GM12878 (cell line): ENCODE results near the gene PRR7. TPM values are rescaled to one million over a fixed set of nuclear protein-coding genes. Genes with fewer than 3 reads are reported as not detected.
A peak's percentile ranks its signal among the peaks of the same experiment; 100 is the strongest.

Experiments used
- BCLAF1 ChIP-seq: fragments of 450-650 bp; IDR thresholded peaks from 2 replicates; pipeline ENCODE4 v1.6.1; 2017; ENCODE audit warnings: antibody characterized with exemption, mild to moderate bottlenecking, moderate library complexity
- BMI1 ChIP-seq: fragments of 450-650 bp; IDR thresholded peaks from 2 replicates; pipeline ENCODE4 v1.6.1; 2016; ENCODE audit warnings: mild to moderate bottlenecking, moderate library complexity, borderline replicate concordance
- CTCF ChIP-seq, 3 experiments: IDR thresholded peaks in 2 of 3; conservative IDR thresholded peaks in 1 of 3; 2 replicates each; pipeline ENCODE4 v1.5.1; 2011; ENCODE audit warnings: low read depth in 3 of 3, low read length in 3 of 3, mild to moderate bottlenecking in 3 of 3, control low read depth in 2 of 3, moderate library complexity in 2 of 3, inconsistent platforms in 1 of 3, mixed read lengths in 1 of 3; ENCODE audit not compliant: control insufficient read depth in 2 of 3, insufficient read depth in 1 of 3; ENCODE audit errors: extremely low read depth in 1 of 3
- E2F4 ChIP-seq: IDR thresholded peaks from 2 replicates; pipeline ENCODE4 v1.6.1; 2012; ENCODE audit warnings: low read depth, low read length, improper control_type of control experiment
- ESRRA ChIP-seq: IDR thresholded peaks from 2 replicates; pipeline ENCODE4 v1.6.1; 2012; ENCODE audit warnings: mild to moderate bottlenecking, low read length, improper control_type of control experiment
- HDAC2 ChIP-seq: fragments of 200-600 bp; sonication (generic); IDR thresholded peaks from 2 replicates; pipeline ENCODE4 v1.6.1; 2017
- MEF2A ChIP-seq: IDR thresholded peaks from 2 replicates; pipeline ENCODE4 v1.6.1; 2011; ENCODE audit warnings: low read depth, mild to moderate bottlenecking, low read length, moderate library complexity; ENCODE audit not compliant: insufficient read depth
- NR2C1 ChIP-seq: fragments of 450-650 bp; IDR thresholded peaks from 2 replicates; pipeline ENCODE4 v1.6.1; 2017; ENCODE audit warnings: antibody characterized with exemption, mild to moderate bottlenecking, moderate library complexity
- POLR2AphosphoS2 ChIP-seq: IDR thresholded peaks from 2 replicates; pipeline ENCODE4 v1.6.1; 2011; ENCODE audit warnings: low read depth, mild to moderate bottlenecking, low read length, improper control_type of control experiment, moderate library complexity
- RAD51 ChIP-seq: fragments of 450-650 bp; IDR thresholded peaks from 2 replicates; pipeline ENCODE4 v1.6.1; 2016; ENCODE audit warnings: moderate library complexity, mild to moderate bottlenecking, inconsistent platforms
- SKIL ChIP-seq: fragments of 450-650 bp; IDR thresholded peaks from 2 replicates; pipeline ENCODE4 v1.6.1; 2017; ENCODE audit warnings: mild to moderate bottlenecking, low read depth, inconsistent platforms; ENCODE audit not compliant: poor library complexity, severe bottlenecking
- SPI1 ChIP-seq: IDR thresholded peaks from 2 replicates; pipeline ENCODE4 v1.6.1; 2011; ENCODE audit warnings: low read depth, mild to moderate bottlenecking, low read length, moderate library complexity, borderline replicate concordance; ENCODE audit not compliant: insufficient read depth
- SUZ12 ChIP-seq: fragments of 200-600 bp; sonication (generic); IDR thresholded peaks from one replicate; pipeline ENCODE4 v1.6.1; 2018; ENCODE audit warnings: antibody characterized with exemption, mild to moderate bottlenecking; ENCODE audit not compliant: unreplicated experiment
- TCF12 ChIP-seq: IDR thresholded peaks from 2 replicates; pipeline ENCODE4 v1.6.1; 2011; ENCODE audit warnings: low read depth, mild to moderate bottlenecking, low read length
- ZNF274 ChIP-seq: IDR thresholded peaks from one replicate; pipeline ENCODE4 v1.8.0; 2011; ENCODE audit not compliant: insufficient read length, insufficient read depth
- ZNF622 ChIP-seq: fragments of 450-650 bp; IDR thresholded peaks from 2 replicates; pipeline ENCODE4 v1.6.1; 2017; ENCODE audit warnings: mild to moderate bottlenecking, inconsistent platforms
- polyA plus RNA-seq, 11 experiments: library from polyadenylated mRNA; depleted of rRNA in 4 of 11; unstranded in 6 of 11; stranded (reverse) in 5 of 11; fragments of >200 nt; fragmentation: Nextera tagmentation in 4 of 11; fragmentation: Illumina TruSeq in 1 of 11; extraction: Ambion mirVana in 4 of 11; extraction: Trizol in 1 of 11; gene quantifications; 1 replicate in 1 of 11; 2 replicates in 10 of 11; pipeline versions ENCODE4 v1.2.1 to v1.2.3, GENCODE V29; 2011 to 2016; ENCODE audit warnings: inconsistent platforms in 2 of 11, missing spikeins in 2 of 11, low read depth in 1 of 11
- total RNA-seq, 4 experiments: library from RNA; depleted of rRNA in 3 of 4; stranded (reverse); fragments of >200 nt in 3 of 4; fragmentation: Illumina TruSeq in 1 of 4; extraction: Trizol in 1 of 4; gene quantifications; 2 replicates each; pipeline versions ENCODE4 v1.2.1 to v1.2.3, GENCODE V29; 2013 to 2021
- TF ChIP-seq, protein P1 (sequence below): fragments of 450-650 bp; IDR thresholded peaks from 2 replicates; pipeline ENCODE4 v1.6.1; 2016; ENCODE audit warnings: mild to moderate bottlenecking
- TF ChIP-seq, protein P2 (sequence below): fragments of 450-650 bp; IDR thresholded peaks from 2 replicates; pipeline ENCODE4 v1.6.1; 2014; ENCODE audit warnings: mild to moderate bottlenecking

Gene PRR7
- total and polyA plus RNA-seq, 10 of the 15 experiments (the other 5 are each of a cell fraction or from before 2014, with no cell fraction given), result 0.09 to 18.8 (median 4.6) TPM; not detected in 2

DNA sequence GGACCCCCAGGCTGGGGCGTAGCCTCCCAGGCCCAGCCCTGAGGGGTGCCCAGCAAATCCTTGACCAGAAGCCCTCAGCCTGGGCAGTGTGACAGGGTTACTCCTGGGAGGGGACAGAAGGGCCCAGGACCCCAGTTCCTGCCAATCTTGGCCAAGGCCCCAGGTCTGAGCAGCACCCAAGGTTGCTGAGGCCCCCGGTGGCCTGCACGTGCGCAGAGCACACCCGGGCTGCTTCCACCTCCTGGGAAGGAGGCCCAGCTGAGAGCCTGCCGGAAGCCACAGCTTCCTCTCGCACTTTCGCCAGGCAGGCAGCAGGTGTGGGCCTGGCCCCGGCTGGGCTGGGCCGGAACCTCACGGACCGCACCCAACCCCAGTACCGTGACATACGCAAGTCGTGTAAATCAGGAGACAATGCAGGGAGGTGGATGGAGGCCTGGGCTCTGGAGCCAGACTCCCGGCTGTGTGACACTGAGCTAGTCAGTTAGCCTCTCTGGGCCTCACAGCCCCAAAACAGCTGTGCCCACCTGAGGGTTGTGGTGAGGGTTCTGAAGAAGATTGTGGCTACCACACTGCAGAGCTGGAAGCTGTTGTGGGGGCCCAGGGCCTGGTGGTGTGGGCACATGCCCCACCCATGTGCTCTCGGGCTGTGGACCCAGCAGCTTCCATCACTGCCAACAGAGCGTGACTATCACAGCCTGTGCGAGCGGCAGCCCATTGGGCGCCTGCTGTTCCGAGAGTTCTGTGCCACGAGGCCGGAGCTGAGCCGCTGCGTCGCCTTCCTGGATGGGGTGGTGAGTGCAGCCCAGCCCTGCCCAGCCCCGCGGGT is 15.1 kb upstream of the PRR7 start (continued):
- TF ChIP-seq, protein P1, sequence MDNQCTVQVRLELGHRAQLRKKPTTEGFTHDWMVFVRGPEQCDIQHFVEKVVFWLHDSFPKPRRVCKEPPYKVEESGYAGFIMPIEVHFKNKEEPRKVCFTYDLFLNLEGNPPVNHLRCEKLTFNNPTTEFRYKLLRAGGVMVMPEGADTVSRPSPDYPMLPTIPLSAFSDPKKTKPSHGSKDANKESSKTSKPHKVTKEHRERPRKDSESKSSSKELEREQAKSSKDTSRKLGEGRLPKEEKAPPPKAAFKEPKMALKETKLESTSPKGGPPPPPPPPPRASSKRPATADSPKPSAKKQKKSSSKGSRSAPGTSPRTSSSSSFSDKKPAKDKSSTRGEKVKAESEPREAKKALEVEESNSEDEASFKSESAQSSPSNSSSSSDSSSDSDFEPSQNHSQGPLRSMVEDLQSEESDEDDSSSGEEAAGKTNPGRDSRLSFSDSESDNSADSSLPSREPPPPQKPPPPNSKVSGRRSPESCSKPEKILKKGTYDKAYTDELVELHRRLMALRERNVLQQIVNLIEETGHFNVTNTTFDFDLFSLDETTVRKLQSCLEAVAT, result peak; percentile 52; the same call in 1 of the 2 replicates
- TF ChIP-seq BMI1, result no peak
- TF ChIP-seq POLR2AphosphoS2, result no peak
- TF ChIP-seq, protein P2, sequence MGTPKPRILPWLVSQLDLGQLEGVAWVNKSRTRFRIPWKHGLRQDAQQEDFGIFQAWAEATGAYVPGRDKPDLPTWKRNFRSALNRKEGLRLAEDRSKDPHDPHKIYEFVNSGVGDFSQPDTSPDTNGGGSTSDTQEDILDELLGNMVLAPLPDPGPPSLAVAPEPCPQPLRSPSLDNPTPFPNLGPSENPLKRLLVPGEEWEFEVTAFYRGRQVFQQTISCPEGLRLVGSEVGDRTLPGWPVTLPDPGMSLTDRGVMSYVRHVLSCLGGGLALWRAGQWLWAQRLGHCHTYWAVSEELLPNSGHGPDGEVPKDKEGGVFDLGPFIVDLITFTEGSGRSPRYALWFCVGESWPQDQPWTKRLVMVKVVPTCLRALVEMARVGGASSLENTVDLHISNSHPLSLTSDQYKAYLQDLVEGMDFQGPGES, result no peak
- no peak for TF ChIP-seq CTCF (IDR thresholded peaks at IDR 0.05 in 2 of 3, conservative IDR thresholded peaks at IDR 0.05 in 1 of 3; ENCODE audit: control insufficient read depth in 2 of 3, extremely low read depth in 1 of 3, insufficient read depth in 1 of 3, low read depth in 3 of 3, low read length in 3 of 3)
- no peak for TF ChIP-seq HDAC2
- TF ChIP-seq SPI1, result peak; percentile 59; the same call in 1 of the 2 replicates
- no peak for TF ChIP-seq E2F4
- no peak for TF ChIP-seq RAD51
- TF ChIP-seq ESRRA, result no peak
- no peak for TF ChIP-seq SUZ12
- TF ChIP-seq SKIL, result no peak
- TF ChIP-seq NR2C1, result no peak
- TF ChIP-seq MEF2A, result 0 out of 2 replicates have a peak, but pooled peaks have one; percentile 26
- peak; percentile 98 for TF ChIP-seq TCF12
- TF ChIP-seq ZNF274, result no peak
- TF ChIP-seq ZNF622, result no peak
- no peak for TF ChIP-seq BCLAF1
